Liver (tissue), 9 donors: ENCODE results near the gene PEX11B. TPM values are rescaled to one million over a fixed set of nuclear protein-coding genes. Genes with fewer than 3 reads are reported as not detected.

Source experiments
- DNase-seq: peaks from one replicate; pipeline ENCODE4 v3.0.0-alpha.2; 2017; ENCODE audit warnings: low spot score
- H3K27ac ChIP-seq, 2 donors: one replicate each; pipeline ENCODE4 v1.7.0; 2013; ENCODE audit warnings: inconsistent platforms in 2 of 2, low read length in 2 of 2, control low read depth in 1 of 2, low read depth in 1 of 2, mild to moderate bottlenecking in 1 of 2
- H3K27me3 ChIP-seq, 4 donors: one replicate each; pipeline versions ENCODE4 v1.6.1 to v1.7.0; 2013; ENCODE audit warnings: low read length in 3 of 4, inconsistent platforms in 1 of 4, mild to moderate bottlenecking in 1 of 4, moderate library complexity in 1 of 4; ENCODE audit not compliant: control insufficient read depth in 4 of 4, insufficient read depth in 4 of 4
- H3K36me3 ChIP-seq, 4 donors: one replicate each; pipeline versions ENCODE4 v1.6.1 to v1.7.0; 2013; ENCODE audit warnings: low read length in 3 of 4, mild to moderate bottlenecking in 3 of 4, low read depth in 1 of 4, moderate library complexity in 1 of 4; ENCODE audit not compliant: control insufficient read depth in 4 of 4, insufficient read depth in 3 of 4
- H3K4me1 ChIP-seq, 4 donors: one replicate each; pipeline versions ENCODE4 v1.6.1 to v1.7.0; 2013; ENCODE audit warnings: low read length in 3 of 4, mild to moderate bottlenecking in 3 of 4, moderate library complexity in 1 of 4; ENCODE audit not compliant: control insufficient read depth in 4 of 4, insufficient read depth in 4 of 4
- H3K4me3 ChIP-seq, 3 donors: one replicate each; pipeline versions ENCODE4 v1.6.1 to v1.7.0; 2013; ENCODE audit warnings: low read length in 3 of 3, control low read depth in 1 of 3, low read depth in 1 of 3, mild to moderate bottlenecking in 1 of 3
- H3K9ac ChIP-seq, 2 donors: one replicate each; pipeline ENCODE4 v1.7.0; 2013; ENCODE audit warnings: low read length in 2 of 2, mild to moderate bottlenecking in 2 of 2, moderate library complexity in 2 of 2, control low read depth in 1 of 2, low read depth in 1 of 2
- H3K9me3 ChIP-seq, 4 donors: one replicate each; pipeline versions ENCODE4 v1.6.1 to v1.7.0; 2013; ENCODE audit warnings: low read length in 3 of 4; ENCODE audit not compliant: control insufficient read depth in 4 of 4
- CTCF ChIP-seq: fragments of 150-350 bp; IDR thresholded peaks from 2 replicates; pipeline ENCODE4 v1.5.1; 2017; ENCODE audit warnings: improper control_type of control experiment, low read depth, low read length; ENCODE audit not compliant: missing input control
- EGR1 ChIP-seq, 2 donors: IDR thresholded peaks; 2 replicates each; pipeline ENCODE4 v1.6.1; 2016 to 2018; ENCODE audit warnings: antibody characterized with exemption in 2 of 2, low read depth in 2 of 2
- FOXA1 ChIP-seq: IDR thresholded peaks from 2 replicates; pipeline ENCODE4 v1.6.1; 2016; ENCODE audit warnings: antibody characterized with exemption
- FOXA2 ChIP-seq: IDR thresholded peaks from 2 replicates; pipeline ENCODE4 v1.6.1; 2016; ENCODE audit warnings: antibody characterized with exemption
- GABPA ChIP-seq, 2 donors: IDR thresholded peaks in 1 of 2; conservative IDR thresholded peaks in 1 of 2; 2 replicates each; pipeline ENCODE4 v1.6.1; 2016; ENCODE audit warnings: antibody characterized with exemption in 2 of 2, mild to moderate bottlenecking in 1 of 2, moderate library complexity in 1 of 2
- HNF4A ChIP-seq, 2 donors: conservative IDR thresholded peaks; 2 replicates each; pipeline ENCODE4 v1.6.1; 2016; ENCODE audit warnings: antibody characterized with exemption in 2 of 2, mild to moderate bottlenecking in 2 of 2
- HNF4G ChIP-seq: IDR thresholded peaks from 2 replicates; pipeline ENCODE4 v1.6.1; 2016; ENCODE audit warnings: antibody characterized with exemption
- JUND ChIP-seq, 2 donors: IDR thresholded peaks; 2 replicates each; pipeline ENCODE4 v1.6.1; 2016; ENCODE audit warnings: antibody characterized with exemption in 2 of 2
- NR2F2 ChIP-seq: IDR thresholded peaks from 2 replicates; pipeline ENCODE4 v1.6.1; 2016; ENCODE audit warnings: antibody characterized with exemption
- RAD21 ChIP-seq, 2 donors: IDR thresholded peaks; 2 replicates each; pipeline ENCODE4 v1.6.1; 2016; ENCODE audit warnings: antibody characterized with exemption in 2 of 2, mild to moderate bottlenecking in 2 of 2
- RXRA ChIP-seq, 2 donors: IDR thresholded peaks; 2 replicates each; pipeline ENCODE4 v1.6.1; 2017 to 2018; ENCODE audit warnings: antibody characterized with exemption in 2 of 2, mild to moderate bottlenecking in 1 of 2
- SP1 ChIP-seq: IDR thresholded peaks from 2 replicates; pipeline ENCODE4 v1.6.1; 2018; ENCODE audit warnings: antibody characterized with exemption, mild to moderate bottlenecking
- TAF1 ChIP-seq: conservative IDR thresholded peaks from 2 replicates; pipeline ENCODE4 v1.6.1; 2016; ENCODE audit warnings: antibody characterized with exemption, mild to moderate bottlenecking
- YY1 ChIP-seq: IDR thresholded peaks from 2 replicates; pipeline ENCODE4 v1.6.1; 2016; ENCODE audit warnings: antibody characterized with exemption, mild to moderate bottlenecking
- ZBTB33 ChIP-seq: IDR thresholded peaks from 2 replicates; pipeline ENCODE4 v1.6.1; 2016; ENCODE audit warnings: antibody characterized with exemption
- WGBS: extraction: QIAGEN DNeasy Blood & Tissue Kit; methylation state at CpG from one replicate; pipeline ENCODE4 v1.1.7; 2013; 5-methylcytosine and 5-hydroxymethylcytosine counted together
- polyA plus RNA-seq, 2 donors: library from polyadenylated mRNA; stranded (reverse) in 1 of 2; unstranded in 1 of 2; fragments of 200-250 nt in 1 of 2; fragments of >200 nt in 1 of 2; fragmentation: Nextera tagmentation in 1 of 2; extraction: Ambion mirVana in 1 of 2; gene quantifications; one replicate each; pipeline versions ENCODE4 v1.2.1 to v1.2.3, GENCODE V29; 2013 to 2015
- total RNA-seq, 2 donors: library from RNA; depleted of rRNA; stranded (reverse); fragments of >200 nt; gene quantifications; one replicate each; pipeline ENCODE4 v1.2.3, GENCODE V29; 2014
- TF ChIP-seq, protein P1 (sequence below): IDR thresholded peaks from 2 replicates; pipeline ENCODE4 v1.6.1; 2016; ENCODE audit warnings: antibody characterized with exemption
- TF ChIP-seq, protein P2 (sequence below): IDR thresholded peaks from 2 replicates; pipeline ENCODE4 v1.6.1; 2016; ENCODE audit warnings: antibody characterized with exemption, mild to moderate bottlenecking
- TF ChIP-seq, protein P3 (sequence below): IDR thresholded peaks from 2 replicates; pipeline ENCODE4 v1.6.1; 2016; ENCODE audit warnings: antibody characterized with exemption
- donor health status: healthy.
- donor health status: healthy.
- donor health status: healthy.
- donor health status: healthy.
- donor health status: healthy.

Gene PEX11B
- total and polyA plus RNA-seq, 4 donors = 13.4 to 21.0 (median 16.1) TPM

DNA sequence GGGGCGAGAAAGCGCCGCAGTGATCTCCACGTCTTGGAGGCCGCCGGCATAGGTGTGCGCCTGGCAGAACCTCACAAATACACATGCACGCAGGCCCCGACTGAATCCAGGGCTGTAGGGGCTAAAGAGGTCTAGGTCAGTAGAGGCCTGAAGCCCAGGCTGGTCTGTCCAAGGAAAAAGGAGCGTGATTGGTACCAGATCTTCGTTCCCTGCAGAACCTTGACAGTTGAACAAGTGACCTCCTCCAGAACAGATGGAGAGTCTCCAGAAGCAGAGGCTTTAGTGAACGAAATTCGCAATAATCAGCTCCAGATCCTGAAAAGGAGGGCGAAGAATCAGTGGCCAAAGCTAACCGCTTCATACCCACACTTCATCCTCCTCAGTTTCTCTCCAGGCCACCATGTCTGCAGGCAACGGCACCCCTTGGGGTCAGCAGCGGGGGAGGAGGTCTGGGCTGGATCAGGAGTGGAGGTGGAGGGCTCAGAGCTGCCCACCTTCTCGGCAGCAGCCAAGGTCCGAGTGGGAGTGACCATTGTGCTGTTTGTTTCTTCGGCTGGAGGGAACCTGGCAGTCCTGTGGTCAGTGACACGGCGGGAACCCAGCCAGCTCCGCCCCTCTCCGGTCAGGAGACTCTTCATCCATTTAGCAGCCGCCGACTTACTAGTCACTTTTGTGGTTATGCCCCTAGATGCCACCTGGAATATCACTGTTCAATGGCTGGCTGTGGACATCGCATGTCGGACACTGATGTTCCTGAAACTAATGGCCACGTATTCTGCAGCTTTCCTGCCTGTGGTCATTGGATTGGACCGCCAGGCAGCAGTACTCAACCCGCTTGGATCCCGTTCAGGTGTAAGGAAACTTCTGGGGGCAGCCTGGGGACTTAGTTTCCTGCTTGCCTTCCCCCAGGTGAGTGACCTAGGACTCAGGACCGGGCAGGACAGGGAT lies 749 bp upstream of the PEX11B start:
- Histone ChIP-seq H3K27ac (peak overlapping the region; percentile 66 to 93), H3K36me3 (peaks cover 3 to 9% (median 4%) of the 10 kb centered on the region in 4 donors), H3K4me1 (peaks cover 8 to 25% (median 17%) of the 10 kb centered on the region in 4 donors), H3K4me3 (peak overlapping the region; percentile 74 to 96 (median 95)), H3K27me3 (no peaks in the 10 kb centered on the region), H3K9me3 (no peaks in the 10 kb centered on the region), H3K9ac (peak overlapping the region; percentile 14 to 75)
- peak in 1 of 2 donors; percentile 40 for TF ChIP-seq RXRA (IDR thresholded peaks at IDR 0.05)
- peak in 1 of 2 donors; percentile 31 for TF ChIP-seq RAD21 (IDR thresholded peaks at IDR 0.05)
- TF ChIP-seq FOXA1 = no peak
- no peak for TF ChIP-seq GABPA (IDR thresholded peaks at IDR 0.05 in 1 of 2, conservative IDR thresholded peaks at IDR 0.05 in 1 of 2)
- no peak for TF ChIP-seq SP1
- TF ChIP-seq FOXA2 = no peak
- TF ChIP-seq, protein P1, sequence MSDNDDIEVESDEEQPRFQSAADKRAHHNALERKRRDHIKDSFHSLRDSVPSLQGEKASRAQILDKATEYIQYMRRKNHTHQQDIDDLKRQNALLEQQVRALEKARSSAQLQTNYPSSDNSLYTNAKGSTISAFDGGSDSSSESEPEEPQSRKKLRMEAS = no peak
- TF ChIP-seq EGR1 (IDR thresholded peaks at IDR 0.05; ENCODE audit: low read depth in 2 of 2) = no peak
- TF ChIP-seq HNF4G = no peak
- TF ChIP-seq TAF1 = no peak
- peak; percentile 6 for TF ChIP-seq CTCF
- TF ChIP-seq, protein P2, sequence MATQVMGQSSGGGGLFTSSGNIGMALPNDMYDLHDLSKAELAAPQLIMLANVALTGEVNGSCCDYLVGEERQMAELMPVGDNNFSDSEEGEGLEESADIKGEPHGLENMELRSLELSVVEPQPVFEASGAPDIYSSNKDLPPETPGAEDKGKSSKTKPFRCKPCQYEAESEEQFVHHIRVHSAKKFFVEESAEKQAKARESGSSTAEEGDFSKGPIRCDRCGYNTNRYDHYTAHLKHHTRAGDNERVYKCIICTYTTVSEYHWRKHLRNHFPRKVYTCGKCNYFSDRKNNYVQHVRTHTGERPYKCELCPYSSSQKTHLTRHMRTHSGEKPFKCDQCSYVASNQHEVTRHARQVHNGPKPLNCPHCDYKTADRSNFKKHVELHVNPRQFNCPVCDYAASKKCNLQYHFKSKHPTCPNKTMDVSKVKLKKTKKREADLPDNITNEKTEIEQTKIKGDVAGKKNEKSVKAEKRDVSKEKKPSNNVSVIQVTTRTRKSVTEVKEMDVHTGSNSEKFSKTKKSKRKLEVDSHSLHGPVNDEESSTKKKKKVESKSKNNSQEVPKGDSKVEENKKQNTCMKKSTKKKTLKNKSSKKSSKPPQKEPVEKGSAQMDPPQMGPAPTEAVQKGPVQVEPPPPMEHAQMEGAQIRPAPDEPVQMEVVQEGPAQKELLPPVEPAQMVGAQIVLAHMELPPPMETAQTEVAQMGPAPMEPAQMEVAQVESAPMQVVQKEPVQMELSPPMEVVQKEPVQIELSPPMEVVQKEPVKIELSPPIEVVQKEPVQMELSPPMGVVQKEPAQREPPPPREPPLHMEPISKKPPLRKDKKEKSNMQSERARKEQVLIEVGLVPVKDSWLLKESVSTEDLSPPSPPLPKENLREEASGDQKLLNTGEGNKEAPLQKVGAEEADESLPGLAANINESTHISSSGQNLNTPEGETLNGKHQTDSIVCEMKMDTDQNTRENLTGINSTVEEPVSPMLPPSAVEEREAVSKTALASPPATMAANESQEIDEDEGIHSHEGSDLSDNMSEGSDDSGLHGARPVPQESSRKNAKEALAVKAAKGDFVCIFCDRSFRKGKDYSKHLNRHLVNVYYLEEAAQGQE = no peak
- TF ChIP-seq, protein P3, sequence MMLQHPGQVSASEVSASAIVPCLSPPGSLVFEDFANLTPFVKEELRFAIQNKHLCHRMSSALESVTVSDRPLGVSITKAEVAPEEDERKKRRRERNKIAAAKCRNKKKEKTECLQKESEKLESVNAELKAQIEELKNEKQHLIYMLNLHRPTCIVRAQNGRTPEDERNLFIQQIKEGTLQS = no peak
- TF ChIP-seq HNF4A (conservative IDR thresholded peaks at IDR 0.05) = no peak
- no peak for TF ChIP-seq JUND (IDR thresholded peaks at IDR 0.05)
- TF ChIP-seq YY1 = peak; percentile 59
- no peak for TF ChIP-seq NR2F2
- WGBS = 2% methylated on average over 33 of the region's 33 CpGs
- DNase-seq = peak; percentile 68

DNA sequence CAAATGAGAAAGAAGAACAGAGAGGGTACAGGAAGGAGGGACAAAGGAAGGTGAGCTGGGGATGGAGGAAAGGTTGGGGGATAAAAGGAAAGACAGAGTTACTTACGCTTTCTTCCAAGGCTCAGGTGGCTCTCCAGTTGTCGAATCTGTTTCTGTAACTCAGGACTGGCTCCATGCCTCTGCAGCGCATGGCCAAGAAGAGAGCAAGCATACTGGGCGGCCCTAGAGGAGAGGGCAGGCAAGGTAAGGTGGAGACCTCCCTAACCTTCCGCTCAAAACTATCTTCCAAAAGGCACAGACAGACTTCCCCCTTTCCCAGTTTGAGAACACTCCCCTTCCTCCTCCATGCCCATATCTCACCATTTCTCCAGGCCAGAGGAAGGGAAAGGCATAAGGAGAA lies 922 bp downstream of the PEX11B start:
- Histone ChIP-seq H3K9me3 (no peaks in the 10 kb centered on the region), H3K4me3 (peak overlapping the region; percentile 74 to 96 (median 95)), H3K9ac (peak overlapping the region; percentile 56 to 84), H3K4me1 (peaks cover 8 to 25% (median 17%) of the 10 kb centered on the region in 4 donors), H3K27me3 (no peaks in the 10 kb centered on the region), H3K36me3 (peaks cover 3 to 8% (median 4%) of the 10 kb centered on the region in 4 donors), H3K27ac (no peak overlapping the region)
- no peak for TF ChIP-seq YY1
- no peak for TF ChIP-seq JUND (IDR thresholded peaks at IDR 0.05)
- TF ChIP-seq, protein P1 = no peak
- no peak for TF ChIP-seq RXRA (IDR thresholded peaks at IDR 0.05)
- no peak for TF ChIP-seq FOXA2
- no peak for TF ChIP-seq ZBTB33
- TF ChIP-seq, protein P3 = no peak
- TF ChIP-seq SP1 = no peak
- TF ChIP-seq, protein P2 = no peak
- DNase-seq = no peak
- WGBS = 83% methylated on average over 5 of the region's 5 CpGs
